Effector memory CD4-positive, alpha-beta T cell (primary cell): Measurements from ENCODE around the gene OR10C1.
"Not testable (repeated sequence)": the region's sequence is repeated elsewhere in the genome, so short reads cannot be mapped to it uniquely, and the experiment has no call there.

Experiments used
- DNase-seq, 3 donors: peaks; one replicate each; pipeline ENCODE4 v3.0.0-alpha.2; 2020
- H3K27ac ChIP-seq: 2 replicates; pipeline ENCODE4 v1.7.0; 2013; ENCODE audit warnings: mild to moderate bottlenecking, low read length, moderate library complexity; ENCODE audit not compliant: insufficient read depth, poor library complexity, severe bottlenecking
- H3K27me3 ChIP-seq: replicated peaks from 2 replicates; pipeline ENCODE4 v1.7.0; 2013; ENCODE audit warnings: mild to moderate bottlenecking, low read length; ENCODE audit not compliant: insufficient read depth, control insufficient read depth, poor library complexity, severe bottlenecking
- H3K36me3 ChIP-seq: 2 replicates; pipeline ENCODE4 v1.7.0; 2013; ENCODE audit warnings: mild to moderate bottlenecking, low read length, moderate library complexity; ENCODE audit not compliant: control insufficient read depth, insufficient read depth
- H3K4me1 ChIP-seq: 2 replicates; pipeline ENCODE4 v1.7.0; 2013; ENCODE audit warnings: low read length, mild to moderate bottlenecking; ENCODE audit not compliant: control insufficient read depth, insufficient read depth, poor library complexity, severe bottlenecking
- H3K4me3 ChIP-seq: 2 replicates; pipeline ENCODE4 v1.7.0; 2013; ENCODE audit warnings: low read length, low read depth, mild to moderate bottlenecking; ENCODE audit not compliant: insufficient read depth, poor library complexity, severe bottlenecking
- H3K9me3 ChIP-seq: 2 replicates; pipeline ENCODE4 v1.7.0; 2013; ENCODE audit warnings: mild to moderate bottlenecking, low read length, moderate library complexity; ENCODE audit not compliant: control insufficient read depth

Gene OR10C1

GRCh38 chr6:29436730-29437129 lies 2.4 kb upstream of the OR10C1 start:
- H3K9me3 ChIP-seq, H3K4me3 ChIP-seq, H3K4me1 ChIP-seq, H3K27me3 ChIP-seq, H3K36me3 ChIP-seq, DNase-seq, H3K27ac ChIP-seq: not testable (repeated sequence)

- Histone ChIP-seq H3K27me3 (no peaks in the 10 kb centered on the region), H3K27ac (no peak overlapping the region), H3K36me3 (no peaks in the 10 kb centered on the region), H3K9me3 (no peaks in the 10 kb centered on the region), H3K4me1 (no peaks in the 10 kb centered on the region), H3K4me3 (no peak overlapping the region)
- no peak for DNase-seq
These were observed 3.6 kb downstream of the OR10C1 start for GRCh38 chr6:29442719-29443118.

GRCh38 chr6:29444031-29444430 lies 4.9 kb downstream of the OR10C1 start:
- not testable (repeated sequence) for DNase-seq, H3K4me3 ChIP-seq, H3K27ac ChIP-seq, H3K36me3 ChIP-seq, H3K4me1 ChIP-seq, H3K9me3 ChIP-seq, H3K27me3 ChIP-seq

GRCh38 chr6:29447670-29448069 lies 8.6 kb downstream of the OR10C1 start:
- H3K27ac ChIP-seq: no peak overlapping the region
- no peak overlapping the region for H3K4me3 ChIP-seq
- no peaks in the 10 kb centered on the region for H3K4me1 ChIP-seq
- H3K27me3 ChIP-seq: no peaks in the 10 kb centered on the region
- no peak for DNase-seq
- H3K36me3 ChIP-seq: no peaks in the 10 kb centered on the region
- no peaks in the 10 kb centered on the region for H3K9me3 ChIP-seq

- no peak for DNase-seq
- H3K27me3 ChIP-seq: no peaks in the 10 kb centered on the region
- H3K9me3 ChIP-seq: no peaks in the 10 kb centered on the region
- no peak overlapping the region for H3K27ac ChIP-seq
- no peaks in the 10 kb centered on the region for H3K36me3 ChIP-seq
- no peak overlapping the region for H3K4me3 ChIP-seq
- no peaks in the 10 kb centered on the region for H3K4me1 ChIP-seq
These were observed 12.5 kb downstream of the OR10C1 start for GRCh38 chr6:29451471-29452193.

- no peak within 1 kb of the TSS for H3K27ac ChIP-seq
- no peaks in the 10 kb centered on the region for H3K9me3 ChIP-seq
- H3K4me1 ChIP-seq: no peaks in the 10 kb centered on the region
- H3K27me3 ChIP-seq: peaks cover 4% of the 10 kb centered on the region
- DNase-seq: no peak
- H3K36me3 ChIP-seq: no peaks in the 10 kb centered on the region
- H3K4me3 ChIP-seq: no peak within 1 kb of the TSS
These were observed 17.9 kb downstream of the OR10C1 start, which contains the start of the genes OR11A1 and OR2H1 for GRCh38 chr6:29456971-29457370. OR11A1 (minus strand) TSS chr6:29457071; CDS start chr6:29427641, 29,430 bp downstream. OR2H1 (plus strand) TSS chr6:29457155; CDS start chr6:29461770, 4,615 bp downstream.

GRCh38 chr6:29461021-29461814 lies 22.1 kb downstream of the OR10C1 start:
- H3K27ac ChIP-seq: no peak overlapping the region
- no peak overlapping the region for H3K4me3 ChIP-seq
- no peaks in the 10 kb centered on the region for H3K9me3 ChIP-seq
- no peaks in the 10 kb centered on the region for H3K36me3 ChIP-seq
- no peaks in the 10 kb centered on the region for H3K4me1 ChIP-seq
- H3K27me3 ChIP-seq: peaks cover 4% of the 10 kb centered on the region
- DNase-seq: no peak

- DNase-seq: no peak
- Histone ChIP-seq H3K36me3 (no peaks in the 10 kb centered on the region), H3K27ac (no peak overlapping the region), H3K4me3 (no peak overlapping the region), H3K27me3 (peaks cover 4% of the 10 kb centered on the region), H3K4me1 (no peaks in the 10 kb centered on the region), H3K9me3 (no peaks in the 10 kb centered on the region)
These were observed 22.9 kb downstream of the OR10C1 start for GRCh38 chr6:29462022-29462421.

GRCh38 chr6:29465279-29465678 lies 26.2 kb downstream of the OR10C1 start:
- Histone ChIP-seq H3K4me3 (no peak overlapping the region), H3K36me3 (no peaks in the 10 kb centered on the region), H3K27ac (no peak overlapping the region), H3K9me3 (no peaks in the 10 kb centered on the region), H3K4me1 (no peaks in the 10 kb centered on the region), H3K27me3 (peaks cover 4% of the 10 kb centered on the region)
- no peak for DNase-seq

- H3K9me3 ChIP-seq: no peaks in the 10 kb centered on the region
- no peak overlapping the region for H3K4me3 ChIP-seq
- H3K36me3 ChIP-seq: no peaks in the 10 kb centered on the region
- H3K4me1 ChIP-seq: no peaks in the 10 kb centered on the region
- DNase-seq: no peak
- no peak overlapping the region for H3K27ac ChIP-seq
- H3K27me3 ChIP-seq: peaks cover 4% of the 10 kb centered on the region
These were observed 26.7 kb downstream of the OR10C1 start for GRCh38 chr6:29465801-29466200.
